ENCODE results near the gene ARID1B. TPM values are rescaled to one million over a fixed set of nuclear protein-coding genes. Genes with fewer than 3 reads are reported as not detected.

The ARID1B gene
- total RNA-seq, 1 donor = 55.0 TPM

DNA sequence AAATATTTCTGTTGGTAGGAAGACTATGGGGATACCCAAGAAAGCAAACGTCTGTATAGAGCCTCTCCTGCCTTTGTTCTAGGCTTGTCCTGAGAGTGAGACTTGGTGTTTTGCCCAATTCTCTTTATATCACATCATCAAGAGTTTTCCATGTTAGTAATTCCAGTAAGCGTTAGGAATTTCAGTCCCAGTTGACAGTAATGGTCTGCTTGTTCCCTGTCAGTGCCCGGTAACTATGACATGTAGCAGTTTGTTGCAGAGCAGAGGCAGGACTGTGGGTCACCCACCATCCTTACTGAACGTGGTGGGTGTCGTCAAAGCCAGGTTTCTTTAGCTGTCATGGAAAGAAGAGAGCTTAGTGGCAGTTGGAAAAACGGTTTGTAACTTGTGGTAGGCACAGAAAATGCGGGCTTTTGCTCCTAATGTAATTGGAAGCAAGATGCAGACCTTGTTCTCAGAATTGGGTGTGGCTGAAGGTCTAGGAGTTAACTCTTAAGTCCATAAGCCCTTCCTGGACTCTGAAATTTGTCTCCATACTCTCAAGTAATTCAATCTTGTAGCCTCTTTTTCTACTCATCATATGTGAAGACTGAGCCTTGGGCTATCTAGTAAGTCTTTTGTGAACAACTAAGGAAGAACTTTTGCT, 357.3 kb downstream of the ARID1B start:
- Histone ChIP-seq H3K9me3 (ENCODE audit: low read depth, low read length) (no peaks in the 10 kb centered on the region), H3K4me2 (ENCODE audit: insufficient read depth, low read length) (no peak overlapping the region), H3K36me3 (ENCODE audit: insufficient read depth, low read length) (peaks cover 16% of the 10 kb centered on the region), H3K79me2 (ENCODE audit: insufficient read depth, low read length) (no peaks in the 10 kb centered on the region), H2AFZ (ENCODE audit: low read length) (no peak overlapping the region), H3K27ac (ENCODE audit: low read depth, low read length) (peak overlapping the region; percentile 20), H4K20me1 (ENCODE audit: insufficient read depth, low read length) (no peaks in the 10 kb centered on the region), H3K4me1 (ENCODE audit: insufficient read depth, low read length) (peaks cover 12% of the 10 kb centered on the region), H3K27me3 (ENCODE audit: insufficient read depth, low read length) (no peaks in the 10 kb centered on the region), H3K4me3 (ENCODE audit: insufficient read depth, low read length) (no peak overlapping the region)
- no peak for DNase-seq (ENCODE audit: insufficient read length, low spot score, missing footprints)
- TF ChIP-seq, protein P1, sequence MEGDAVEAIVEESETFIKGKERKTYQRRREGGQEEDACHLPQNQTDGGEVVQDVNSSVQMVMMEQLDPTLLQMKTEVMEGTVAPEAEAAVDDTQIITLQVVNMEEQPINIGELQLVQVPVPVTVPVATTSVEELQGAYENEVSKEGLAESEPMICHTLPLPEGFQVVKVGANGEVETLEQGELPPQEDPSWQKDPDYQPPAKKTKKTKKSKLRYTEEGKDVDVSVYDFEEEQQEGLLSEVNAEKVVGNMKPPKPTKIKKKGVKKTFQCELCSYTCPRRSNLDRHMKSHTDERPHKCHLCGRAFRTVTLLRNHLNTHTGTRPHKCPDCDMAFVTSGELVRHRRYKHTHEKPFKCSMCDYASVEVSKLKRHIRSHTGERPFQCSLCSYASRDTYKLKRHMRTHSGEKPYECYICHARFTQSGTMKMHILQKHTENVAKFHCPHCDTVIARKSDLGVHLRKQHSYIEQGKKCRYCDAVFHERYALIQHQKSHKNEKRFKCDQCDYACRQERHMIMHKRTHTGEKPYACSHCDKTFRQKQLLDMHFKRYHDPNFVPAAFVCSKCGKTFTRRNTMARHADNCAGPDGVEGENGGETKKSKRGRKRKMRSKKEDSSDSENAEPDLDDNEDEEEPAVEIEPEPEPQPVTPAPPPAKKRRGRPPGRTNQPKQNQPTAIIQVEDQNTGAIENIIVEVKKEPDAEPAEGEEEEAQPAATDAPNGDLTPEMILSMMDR (IDR thresholded peaks at IDR 0.05; ENCODE audit: extremely low read depth, low read depth, low read length) = no peak

DNA sequence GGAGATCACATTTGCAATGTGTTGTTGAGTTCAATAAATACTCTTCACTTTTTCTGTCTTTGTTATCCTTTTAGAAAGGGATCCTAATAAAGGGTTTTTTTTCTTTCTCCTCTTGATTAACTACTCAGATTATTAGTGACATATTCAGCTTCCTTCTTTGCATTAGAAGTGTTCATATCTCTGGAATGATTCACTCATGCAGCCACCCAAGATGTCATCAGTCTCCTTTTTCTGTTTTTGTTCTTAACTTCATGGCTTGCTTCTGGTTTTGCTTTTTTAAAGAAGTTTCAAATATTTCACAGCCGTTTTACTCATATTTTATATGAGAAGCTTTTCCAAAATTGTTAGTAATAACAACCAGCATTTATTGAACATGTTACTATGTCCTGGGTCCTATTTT, 358.5 kb downstream of the ARID1B start:
- Histone ChIP-seq H3K79me2 (ENCODE audit: insufficient read depth, low read length) (no peaks in the 10 kb centered on the region), H3K4me1 (ENCODE audit: insufficient read depth, low read length) (peaks cover 12% of the 10 kb centered on the region), H3K27me3 (ENCODE audit: insufficient read depth, low read length) (no peaks in the 10 kb centered on the region), H3K9me3 (ENCODE audit: low read depth, low read length) (no peaks in the 10 kb centered on the region), H4K20me1 (ENCODE audit: insufficient read depth, low read length) (no peaks in the 10 kb centered on the region), H3K4me2 (ENCODE audit: insufficient read depth, low read length) (no peak overlapping the region), H3K27ac (ENCODE audit: low read depth, low read length) (peak overlapping the region; percentile 44), H2AFZ (ENCODE audit: low read length) (no peak overlapping the region), H3K36me3 (ENCODE audit: insufficient read depth, low read length) (peaks cover 22% of the 10 kb centered on the region), H3K4me3 (ENCODE audit: insufficient read depth, low read length) (no peak overlapping the region)
- DNase-seq (ENCODE audit: insufficient read length, low spot score, missing footprints) = no peak
- TF ChIP-seq, protein P1 (IDR thresholded peaks at IDR 0.05; ENCODE audit: extremely low read depth, low read depth, low read length) = no peak

DNA sequence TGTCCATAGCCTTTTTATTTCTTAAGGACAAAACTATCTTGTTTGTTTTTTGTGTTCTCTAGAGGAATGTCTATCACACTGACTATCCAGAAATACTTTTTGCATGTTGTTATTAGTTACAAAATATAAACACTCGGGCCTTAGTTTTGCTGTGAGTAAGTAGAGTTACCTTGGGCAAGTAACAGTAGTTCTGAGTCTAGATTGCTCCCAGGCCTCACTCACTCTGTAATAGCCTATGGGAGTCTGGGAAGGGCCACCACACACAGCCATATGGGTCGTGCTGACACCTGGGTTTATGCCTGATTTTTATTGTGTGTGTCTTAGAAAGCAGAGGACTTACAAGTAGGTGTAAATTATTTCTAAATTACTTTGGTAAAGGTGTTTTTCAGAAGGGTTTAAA, 360.3 kb downstream of the ARID1B start:
- no peaks in the 10 kb centered on the region for H3K79me2 ChIP-seq (ENCODE audit: insufficient read depth, low read length)
- TF ChIP-seq, protein P1 (IDR thresholded peaks at IDR 0.05; ENCODE audit: extremely low read depth, low read depth, low read length) = no peak
- H3K4me2 ChIP-seq (ENCODE audit: insufficient read depth, low read length) = no peak overlapping the region
- peaks cover 12% of the 10 kb centered on the region for H3K4me1 ChIP-seq (ENCODE audit: insufficient read depth, low read length)
- H4K20me1 ChIP-seq (ENCODE audit: insufficient read depth, low read length) = no peaks in the 10 kb centered on the region
- no peak overlapping the region for H2AFZ ChIP-seq (ENCODE audit: low read length)
- no peak overlapping the region for H3K4me3 ChIP-seq (ENCODE audit: insufficient read depth, low read length)
- peak overlapping the region; percentile 34 for H3K27ac ChIP-seq (ENCODE audit: low read depth, low read length)
- no peaks in the 10 kb centered on the region for H3K9me3 ChIP-seq (ENCODE audit: low read depth, low read length)
- no peak for DNase-seq (ENCODE audit: insufficient read length, low spot score, missing footprints)
- H3K36me3 ChIP-seq (ENCODE audit: insufficient read depth, low read length) = peaks cover 22% of the 10 kb centered on the region
- H3K27me3 ChIP-seq (ENCODE audit: insufficient read depth, low read length) = no peaks in the 10 kb centered on the region

- Histone ChIP-seq H3K27me3 (ENCODE audit: insufficient read depth, low read length) (no peaks in the 10 kb centered on the region), H4K20me1 (ENCODE audit: insufficient read depth, low read length) (no peaks in the 10 kb centered on the region), H3K4me3 (ENCODE audit: insufficient read depth, low read length) (no peak overlapping the region), H2AFZ (ENCODE audit: low read length) (no peak overlapping the region), H3K36me3 (ENCODE audit: insufficient read depth, low read length) (peaks cover 9% of the 10 kb centered on the region), H3K4me1 (ENCODE audit: insufficient read depth, low read length) (peaks cover 27% of the 10 kb centered on the region), H3K79me2 (ENCODE audit: insufficient read depth, low read length) (no peaks in the 10 kb centered on the region), H3K27ac (ENCODE audit: low read depth, low read length) (no peak overlapping the region), H3K4me2 (ENCODE audit: insufficient read depth, low read length) (no peak overlapping the region), H3K9me3 (ENCODE audit: low read depth, low read length) (no peaks in the 10 kb centered on the region)
- TF ChIP-seq, protein P1 (IDR thresholded peaks at IDR 0.05; ENCODE audit: extremely low read depth, low read depth, low read length) = peak; percentile 9
- peak; percentile 57 for DNase-seq (ENCODE audit: insufficient read length, low spot score, missing footprints)
These were observed 362.0 kb downstream of the ARID1B start for GRCh38 chr6:157139054-157139708.
